ENCODE results near the gene CRYBB2. TPM values are rescaled to one million over a fixed set of nuclear protein-coding genes. Genes with fewer than 3 reads are reported as not detected.
"Not testable (repeated sequence)": the region's sequence is repeated elsewhere in the genome, so short reads cannot be mapped to it uniquely, and the experiment has no call there.

The CRYBB2 gene
- total RNA-seq, 1 donor from 2014 or later = not detected

- TF ChIP-seq, protein P1, sequence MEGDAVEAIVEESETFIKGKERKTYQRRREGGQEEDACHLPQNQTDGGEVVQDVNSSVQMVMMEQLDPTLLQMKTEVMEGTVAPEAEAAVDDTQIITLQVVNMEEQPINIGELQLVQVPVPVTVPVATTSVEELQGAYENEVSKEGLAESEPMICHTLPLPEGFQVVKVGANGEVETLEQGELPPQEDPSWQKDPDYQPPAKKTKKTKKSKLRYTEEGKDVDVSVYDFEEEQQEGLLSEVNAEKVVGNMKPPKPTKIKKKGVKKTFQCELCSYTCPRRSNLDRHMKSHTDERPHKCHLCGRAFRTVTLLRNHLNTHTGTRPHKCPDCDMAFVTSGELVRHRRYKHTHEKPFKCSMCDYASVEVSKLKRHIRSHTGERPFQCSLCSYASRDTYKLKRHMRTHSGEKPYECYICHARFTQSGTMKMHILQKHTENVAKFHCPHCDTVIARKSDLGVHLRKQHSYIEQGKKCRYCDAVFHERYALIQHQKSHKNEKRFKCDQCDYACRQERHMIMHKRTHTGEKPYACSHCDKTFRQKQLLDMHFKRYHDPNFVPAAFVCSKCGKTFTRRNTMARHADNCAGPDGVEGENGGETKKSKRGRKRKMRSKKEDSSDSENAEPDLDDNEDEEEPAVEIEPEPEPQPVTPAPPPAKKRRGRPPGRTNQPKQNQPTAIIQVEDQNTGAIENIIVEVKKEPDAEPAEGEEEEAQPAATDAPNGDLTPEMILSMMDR (IDR thresholded peaks at IDR 0.05) = no peak
- no peak for DNase-seq (ENCODE audit: low spot score in 2 of 2)
- intact Hi-C loops (cut with DNase I) = no loop called here
- H3K27me3 ChIP-seq = no peaks in the 10 kb centered on the region
- no peaks in the 10 kb centered on the region for H3K36me3 ChIP-seq
- H3K9me3 ChIP-seq = no peaks in the 10 kb centered on the region
- H3K4me1 ChIP-seq = no peaks in the 10 kb centered on the region
- H3K27ac ChIP-seq = no peak overlapping the region
- H3K4me3 ChIP-seq = no peak overlapping the region
Measured at GRCh38 chr22:25237503-25237902, 18.1 kb downstream of the CRYBB2 start.

- H3K9me3 ChIP-seq; intact Hi-C loops (cut with DNase I); H3K4me3 ChIP-seq; H3K36me3 ChIP-seq; H3K27me3 ChIP-seq; H3K4me1 ChIP-seq; DNase-seq (ENCODE audit: low spot score in 2 of 2); H3K27ac ChIP-seq: not testable (repeated sequence)
Measured at GRCh38 chr22:25238058-25238457, 18.6 kb downstream of the CRYBB2 start.

DNA sequence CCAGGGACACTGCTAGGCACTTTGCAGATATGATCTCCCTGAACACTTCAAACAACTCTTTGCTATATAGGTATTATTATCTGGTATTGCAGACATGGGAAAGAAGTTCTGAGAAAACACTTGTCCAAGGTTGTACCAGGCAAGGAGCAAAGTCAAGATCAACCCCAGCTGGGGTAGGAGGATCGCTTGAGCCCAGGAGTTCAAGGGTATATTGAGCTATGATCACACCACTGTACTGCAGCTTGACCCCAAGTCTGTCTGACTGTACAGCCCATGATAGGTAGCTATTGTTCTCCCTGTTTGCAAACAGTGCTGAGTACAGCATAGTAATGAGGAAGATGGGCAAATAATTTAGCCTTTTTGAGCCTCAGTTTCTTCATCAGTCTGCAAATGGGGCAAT, 35.7 kb downstream of the CRYBB2 start:
- H3K36me3 ChIP-seq; H3K27me3 ChIP-seq; H3K4me1 ChIP-seq; DNase-seq (ENCODE audit: low spot score in 2 of 2); H3K4me3 ChIP-seq; intact Hi-C loops (cut with DNase I); H3K27ac ChIP-seq; H3K9me3 ChIP-seq: not testable (repeated sequence)

DNA sequence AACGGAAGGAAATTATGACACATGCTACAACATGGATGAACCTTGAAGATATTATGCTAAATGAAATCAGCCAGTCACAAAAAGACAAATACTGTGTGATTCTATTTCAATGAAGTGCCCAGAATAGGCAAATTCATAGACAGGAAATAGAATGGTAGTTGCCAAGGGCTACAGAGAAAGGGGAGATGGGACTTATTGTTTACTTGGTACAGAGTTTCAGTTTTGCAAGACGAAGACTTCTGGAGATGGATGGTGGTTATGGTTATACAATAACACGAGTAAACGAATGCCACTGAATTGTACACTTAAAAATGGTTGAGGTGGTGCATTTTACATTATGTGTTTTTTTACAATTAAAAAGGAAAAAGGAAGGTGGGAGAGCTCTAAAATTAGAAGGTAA, 48.1 kb downstream of the CRYBB2 start:
- H3K9me3 ChIP-seq; H3K4me3 ChIP-seq; intact Hi-C loops (cut with DNase I); H3K27ac ChIP-seq; H3K4me1 ChIP-seq; H3K36me3 ChIP-seq; H3K27me3 ChIP-seq; DNase-seq (ENCODE audit: low spot score in 2 of 2): not testable (repeated sequence)

DNA sequence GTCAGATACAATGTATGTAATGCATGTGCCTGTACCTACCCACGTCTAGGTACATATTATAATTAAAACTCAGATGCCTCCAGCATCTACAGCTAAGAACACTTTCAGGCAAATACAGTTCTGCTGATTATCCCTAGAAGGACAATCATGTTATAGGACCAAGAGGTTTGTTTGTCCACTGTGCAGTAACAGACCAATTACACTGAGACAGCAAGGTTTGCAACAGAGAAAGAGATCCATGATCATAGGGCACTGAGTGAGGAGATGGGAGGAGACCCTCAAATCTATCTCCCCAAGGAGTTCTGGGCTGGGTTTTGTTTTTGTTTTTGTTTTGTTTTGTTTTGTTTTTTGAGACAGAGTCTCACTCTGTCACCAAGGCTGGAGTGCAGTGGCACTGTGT, 49.5 kb downstream of the CRYBB2 start:
- H3K27me3 ChIP-seq; H3K4me1 ChIP-seq; H3K4me3 ChIP-seq; H3K27ac ChIP-seq; intact Hi-C loops (cut with DNase I); DNase-seq (ENCODE audit: low spot score in 2 of 2); H3K9me3 ChIP-seq; H3K36me3 ChIP-seq: not testable (repeated sequence)

DNA sequence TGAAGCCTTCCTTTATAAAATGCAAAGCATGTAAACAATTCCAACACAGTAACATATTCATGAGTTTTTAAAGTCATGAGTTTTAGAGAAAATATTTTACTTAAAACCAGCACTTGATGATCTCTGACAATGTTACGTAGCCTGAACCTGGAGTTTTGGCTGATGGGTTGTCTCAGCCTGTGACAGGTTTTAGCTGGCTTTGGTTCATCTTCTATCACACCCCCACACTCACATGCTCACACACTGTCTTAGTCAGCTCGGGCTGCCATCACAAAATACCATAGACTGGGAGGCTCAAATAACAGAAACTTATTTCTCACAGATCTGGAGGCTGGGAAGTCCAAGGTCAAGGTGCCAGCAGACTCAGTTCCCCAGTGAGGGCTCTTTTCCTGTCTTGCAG, 50.6 kb downstream of the CRYBB2 start:
- H3K27ac ChIP-seq; H3K4me1 ChIP-seq; H3K4me3 ChIP-seq; H3K27me3 ChIP-seq; H3K9me3 ChIP-seq; DNase-seq (ENCODE audit: low spot score in 2 of 2); H3K36me3 ChIP-seq; intact Hi-C loops (cut with DNase I): not testable (repeated sequence)

DNA sequence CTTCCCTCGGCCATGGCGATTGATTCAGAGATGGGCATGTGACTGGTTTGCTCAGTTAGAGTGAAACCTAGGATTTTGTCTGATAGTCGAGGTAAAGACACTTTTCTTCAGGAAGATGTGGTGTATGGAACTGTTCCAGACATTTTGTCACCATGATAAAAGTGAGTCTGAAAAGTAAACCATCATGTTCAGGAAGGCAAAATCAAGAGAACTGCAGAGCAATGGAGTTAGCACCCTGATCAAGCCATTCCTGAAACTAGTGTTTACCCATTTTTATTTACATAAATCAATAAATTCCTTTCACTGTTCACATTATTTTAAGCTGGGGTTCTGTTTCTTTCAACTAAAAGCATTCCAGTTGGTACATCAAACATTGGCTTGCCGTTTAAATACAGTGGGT, 53.8 kb downstream of the CRYBB2 start:
- H3K36me3 ChIP-seq; H3K27ac ChIP-seq; H3K4me1 ChIP-seq; intact Hi-C loops (cut with DNase I); H3K4me3 ChIP-seq; H3K9me3 ChIP-seq; H3K27me3 ChIP-seq; DNase-seq (ENCODE audit: low spot score in 2 of 2): not testable (repeated sequence)

- H3K27me3 ChIP-seq; H3K9me3 ChIP-seq; H3K4me1 ChIP-seq; H3K36me3 ChIP-seq; H3K27ac ChIP-seq; intact Hi-C loops (cut with DNase I); H3K4me3 ChIP-seq; DNase-seq (ENCODE audit: low spot score in 2 of 2): not testable (repeated sequence)
Measured at GRCh38 chr22:25273928-25274327, 54.5 kb downstream of the CRYBB2 start.

GRCh38 chr22:25280118-25280517, 60.7 kb downstream of the CRYBB2 start:
- not testable (repeated sequence) for H3K4me1 ChIP-seq; DNase-seq (ENCODE audit: low spot score in 2 of 2); H3K9me3 ChIP-seq; H3K4me3 ChIP-seq; H3K36me3 ChIP-seq; H3K27ac ChIP-seq; H3K27me3 ChIP-seq
- intact Hi-C loops (cut with DNase I) = loop anchor here (10.0 kb wide), 1 partner anchor 305 kb away; no protein-coding TSS in a partner anchor

Other genes with a start within 250 kb of the CRYBB2 start
- gene CRYBB3, start 19.8 kb upstream of the CRYBB2 start, total RNA-seq = not detected

Data from ascending aorta (tissue), 2 donors.